GM23338 (cell line): ENCODE results near the gene KRTAP4-6. TPM values are rescaled to one million over a fixed set of nuclear protein-coding genes. Genes with fewer than 3 reads are reported as not detected.

Source experiments
- ATAC-seq: fragments of 200-7000 bp; cut with Tn5 transposase; 3 replicates; pipeline ENCODE4 v1.9.1; 2020
- DNase-seq: peaks from one replicate; pipeline ENCODE4 v3.0.0-alpha.2; 2015; ENCODE audit warnings: low spot score
- H2AFZ ChIP-seq: fragments of 200-600 bp; sonication (generic); 2 replicates; pipeline ENCODE4 v1.8.0; 2016; ENCODE audit warnings: antibody characterized with exemption, mild to moderate bottlenecking, moderate library complexity
- H3F3A ChIP-seq: fragments of 200-600 bp; sonication (generic); replicated peaks from 2 replicates; pipeline ENCODE4 v1.8.0; 2017; ENCODE audit warnings: antibody characterized with exemption, mixed run types, low read depth
- H3K27ac ChIP-seq: fragments of 200-600 bp; sonication (generic); 2 replicates; pipeline ENCODE4 v1.6.1; 2016; ENCODE audit warnings: low read depth
- H3K27me3 ChIP-seq: fragments of 200-600 bp; sonication (generic); 2 replicates; pipeline ENCODE4 v1.8.0; 2016; ENCODE audit warnings: mild to moderate bottlenecking, mixed run types, moderate library complexity; ENCODE audit not compliant: insufficient read depth
- H3K36me3 ChIP-seq: fragments of 200-600 bp; sonication (generic); 2 replicates; pipeline ENCODE4 v1.8.0; 2016; ENCODE audit warnings: mild to moderate bottlenecking; ENCODE audit not compliant: insufficient read depth
- H3K4me1 ChIP-seq: fragments of 200-600 bp; sonication (generic); 2 replicates; pipeline ENCODE4 v1.8.0; 2016; ENCODE audit warnings: mild to moderate bottlenecking, moderate library complexity; ENCODE audit not compliant: insufficient read depth
- H3K4me2 ChIP-seq: fragments of 200-600 bp; sonication (generic); 2 replicates; pipeline ENCODE4 v1.7.1; 2017; ENCODE audit warnings: mixed run types
- H3K4me3 ChIP-seq: fragments of 200-600 bp; sonication (generic); 2 replicates; pipeline ENCODE4 v1.6.1; 2016; ENCODE audit warnings: mixed run types
- H3K79me2 ChIP-seq: fragments of 200-600 bp; sonication (generic); replicated peaks from 2 replicates; pipeline ENCODE4 v1.8.0; 2017; ENCODE audit warnings: mild to moderate bottlenecking; ENCODE audit not compliant: insufficient read depth
- H3K9me2 ChIP-seq: fragments of 200-600 bp; sonication (generic); 2 replicates; pipeline ENCODE4 v1.8.0; 2017; ENCODE audit not compliant: insufficient read depth
- H4K20me1 ChIP-seq: fragments of 200-600 bp; sonication (generic); replicated peaks from 2 replicates; pipeline ENCODE4 v1.8.0; 2017; ENCODE audit warnings: mild to moderate bottlenecking; ENCODE audit not compliant: insufficient read depth
- H3K27ac Mint-ChIP-seq: 2 replicates; pipeline ENCODE4 v1.8.0; 2020; ENCODE audit warnings: inconsistent platforms, mild to moderate bottlenecking, moderate library complexity, mixed read lengths
- H3K27me3 Mint-ChIP-seq: 3 replicates; pipeline ENCODE4 v1.8.0; 2022; ENCODE audit warnings: low read depth, mild to moderate bottlenecking, moderate library complexity, mixed read lengths, inconsistent platforms; ENCODE audit not compliant: insufficient read depth, poor library complexity
- H3K36me3 Mint-ChIP-seq: 3 replicates; pipeline ENCODE4 v1.8.0; 2021; ENCODE audit warnings: low read depth, mild to moderate bottlenecking, inconsistent platforms, moderate library complexity, mixed read lengths
- H3K4me1 Mint-ChIP-seq: 3 replicates; pipeline ENCODE4 v1.8.0; 2020; ENCODE audit warnings: mild to moderate bottlenecking, inconsistent platforms, mixed read lengths
- H3K4me3 Mint-ChIP-seq: 3 replicates; pipeline ENCODE4 v1.8.0; 2021; ENCODE audit warnings: moderate library complexity, mild to moderate bottlenecking, inconsistent platforms, mixed read lengths
- H3K9me3 Mint-ChIP-seq: 3 replicates; pipeline ENCODE4 v1.8.0; 2020; ENCODE audit warnings: moderate library complexity, mild to moderate bottlenecking, inconsistent platforms, mixed read lengths
- CREB1 ChIP-seq: fragments of 250-450 bp; sonication (Bioruptor Pico); IDR thresholded peaks from 2 replicates; pipeline ENCODE4 v1.5.0; 2020; ENCODE audit warnings: low read depth, mild to moderate bottlenecking, moderate library complexity
- EZH2 ChIP-seq: fragments of 200-600 bp; sonication (generic); IDR thresholded peaks from one replicate; pipeline ENCODE4 v1.8.0; 2017; ENCODE audit warnings: antibody characterized with exemption, mild to moderate bottlenecking, low read depth; ENCODE audit not compliant: unreplicated experiment
- EZH2phosphoT487 ChIP-seq: fragments of 200-600 bp; sonication (generic); IDR thresholded peaks from one replicate; pipeline ENCODE4 v1.8.1; 2018; ENCODE audit warnings: antibody characterized with exemption; ENCODE audit not compliant: unreplicated experiment
- JUNB ChIP-seq: IDR thresholded peaks from one replicate; pipeline ENCODE4 v1.6.1; 2016; ENCODE audit warnings: antibody characterized with exemption; ENCODE audit not compliant: unreplicated experiment
- NANOG ChIP-seq: IDR thresholded peaks from 2 replicates; pipeline ENCODE4 v1.6.1; 2016; ENCODE audit warnings: antibody characterized with exemption, borderline replicate concordance
- POLR2AphosphoS5 ChIP-seq: IDR thresholded peaks from 2 replicates; pipeline ENCODE4 v1.6.1; 2016; ENCODE audit warnings: antibody characterized with exemption, low read depth
- STAT1 ChIP-seq: IDR thresholded peaks from one replicate; pipeline ENCODE4 v1.6.1; 2016; ENCODE audit warnings: antibody characterized with exemption; ENCODE audit not compliant: unreplicated experiment
- ZNF114 ChIP-seq: fragments of 250-450 bp; sonication (Bioruptor Pico); IDR thresholded peaks from 2 replicates; pipeline ENCODE4 v1.5.0; 2020; ENCODE audit warnings: mild to moderate bottlenecking, moderate library complexity
- ZNF331 ChIP-seq: fragments of 250-450 bp; sonication (Bioruptor Pico); IDR thresholded peaks from 2 replicates; pipeline ENCODE4 v1.5.0; 2020; ENCODE audit warnings: low read depth, mild to moderate bottlenecking, moderate library complexity
- polyA plus RNA-seq: library from polyadenylated mRNA; unstranded; fragments of >200 nt; fragmentation: Nextera tagmentation; extraction: Ambion mirVana; gene quantifications from 2 replicates; pipeline ENCODE4 v1.2.1, GENCODE V29; 2016
- total RNA-seq: library from RNA; depleted of rRNA; stranded (reverse); fragments of >200 nt; shearing (Covaris generic); gene quantifications from 2 replicates; pipeline ENCODE4 v1.2.3, GENCODE V29; 2014
- TF ChIP-seq, protein P1 (sequence below): fragments of 250-450 bp; sonication (Bioruptor Pico); IDR thresholded peaks from 2 replicates; pipeline ENCODE4 v1.5.0; 2020; ENCODE audit warnings: mild to moderate bottlenecking, moderate library complexity
- TF ChIP-seq, protein P2 (sequence below): IDR thresholded peaks from 2 replicates; pipeline ENCODE4 v1.6.1; 2016; ENCODE audit warnings: antibody characterized with exemption
- TF ChIP-seq, protein P3 (sequence below), 2 experiments: fragments of 200-600 bp in 1 of 2; sonication (generic) in 1 of 2; conservative IDR thresholded peaks; 2 replicates each; pipeline versions ENCODE4 v1.5.1 to v1.6.1; 2016 to 2017; ENCODE audit warnings: antibody characterized with exemption in 2 of 2, low read depth in 2 of 2, mild to moderate bottlenecking in 2 of 2, moderate library complexity in 1 of 2
- TF ChIP-seq, protein P4 (sequence below): IDR thresholded peaks from one replicate; pipeline ENCODE4 v1.6.1; 2018; ENCODE audit warnings: antibody characterized with exemption; ENCODE audit not compliant: unreplicated experiment

Gene KRTAP4-6
- total and polyA plus RNA-seq, 2 experiments from 2014 or later, result not detected

DNA sequence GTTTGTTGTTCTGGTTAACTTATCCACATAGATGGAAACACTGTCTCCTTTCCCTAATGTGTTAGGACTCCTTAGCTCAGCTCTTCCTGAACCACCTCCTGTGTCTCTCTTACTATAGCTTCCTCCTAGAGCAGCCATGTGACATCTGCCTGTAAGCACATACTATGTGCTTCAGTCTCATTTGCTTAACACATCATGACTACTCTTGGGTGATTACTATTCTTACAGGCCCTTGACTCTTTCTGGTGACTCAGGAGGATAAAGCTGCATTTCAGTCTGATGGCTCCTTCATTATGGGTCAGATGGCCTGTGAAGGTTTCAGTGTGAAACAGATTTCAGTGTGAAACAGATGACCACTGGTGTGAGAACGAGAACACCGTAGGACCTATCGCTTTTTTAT, 38.0 kb upstream of the KRTAP4-6 start:
- Histone ChIP-seq H3K4me2 (no peak overlapping the region), H3K27ac (no peak overlapping the region), H3K79me2 (no peaks in the 10 kb centered on the region), H2AFZ (no peak overlapping the region), H4K20me1 (no peaks in the 10 kb centered on the region; the same call in 1 of the 2 replicates), H3K4me3 (no peak overlapping the region), H3K27me3 (no peaks in the 10 kb centered on the region), H3K4me1 (no peaks in the 10 kb centered on the region), H3K9me2 (no peaks in the 10 kb centered on the region), H3K36me3 (no peaks in the 10 kb centered on the region), H3F3A (no peaks in the 10 kb centered on the region)
- H3K27ac Mint-ChIP-seq, result no peak overlapping the region
- no peaks in the 10 kb centered on the region for H3K9me3 Mint-ChIP-seq
- no peaks in the 10 kb centered on the region for H3K4me1 Mint-ChIP-seq
- DNase-seq (no peak), ATAC-seq (no peak)
- H3K27me3 Mint-ChIP-seq, result peaks cover 5% of the 10 kb centered on the region
- no peak overlapping the region for H3K4me3 Mint-ChIP-seq
- TF ChIP-seq, protein P1, sequence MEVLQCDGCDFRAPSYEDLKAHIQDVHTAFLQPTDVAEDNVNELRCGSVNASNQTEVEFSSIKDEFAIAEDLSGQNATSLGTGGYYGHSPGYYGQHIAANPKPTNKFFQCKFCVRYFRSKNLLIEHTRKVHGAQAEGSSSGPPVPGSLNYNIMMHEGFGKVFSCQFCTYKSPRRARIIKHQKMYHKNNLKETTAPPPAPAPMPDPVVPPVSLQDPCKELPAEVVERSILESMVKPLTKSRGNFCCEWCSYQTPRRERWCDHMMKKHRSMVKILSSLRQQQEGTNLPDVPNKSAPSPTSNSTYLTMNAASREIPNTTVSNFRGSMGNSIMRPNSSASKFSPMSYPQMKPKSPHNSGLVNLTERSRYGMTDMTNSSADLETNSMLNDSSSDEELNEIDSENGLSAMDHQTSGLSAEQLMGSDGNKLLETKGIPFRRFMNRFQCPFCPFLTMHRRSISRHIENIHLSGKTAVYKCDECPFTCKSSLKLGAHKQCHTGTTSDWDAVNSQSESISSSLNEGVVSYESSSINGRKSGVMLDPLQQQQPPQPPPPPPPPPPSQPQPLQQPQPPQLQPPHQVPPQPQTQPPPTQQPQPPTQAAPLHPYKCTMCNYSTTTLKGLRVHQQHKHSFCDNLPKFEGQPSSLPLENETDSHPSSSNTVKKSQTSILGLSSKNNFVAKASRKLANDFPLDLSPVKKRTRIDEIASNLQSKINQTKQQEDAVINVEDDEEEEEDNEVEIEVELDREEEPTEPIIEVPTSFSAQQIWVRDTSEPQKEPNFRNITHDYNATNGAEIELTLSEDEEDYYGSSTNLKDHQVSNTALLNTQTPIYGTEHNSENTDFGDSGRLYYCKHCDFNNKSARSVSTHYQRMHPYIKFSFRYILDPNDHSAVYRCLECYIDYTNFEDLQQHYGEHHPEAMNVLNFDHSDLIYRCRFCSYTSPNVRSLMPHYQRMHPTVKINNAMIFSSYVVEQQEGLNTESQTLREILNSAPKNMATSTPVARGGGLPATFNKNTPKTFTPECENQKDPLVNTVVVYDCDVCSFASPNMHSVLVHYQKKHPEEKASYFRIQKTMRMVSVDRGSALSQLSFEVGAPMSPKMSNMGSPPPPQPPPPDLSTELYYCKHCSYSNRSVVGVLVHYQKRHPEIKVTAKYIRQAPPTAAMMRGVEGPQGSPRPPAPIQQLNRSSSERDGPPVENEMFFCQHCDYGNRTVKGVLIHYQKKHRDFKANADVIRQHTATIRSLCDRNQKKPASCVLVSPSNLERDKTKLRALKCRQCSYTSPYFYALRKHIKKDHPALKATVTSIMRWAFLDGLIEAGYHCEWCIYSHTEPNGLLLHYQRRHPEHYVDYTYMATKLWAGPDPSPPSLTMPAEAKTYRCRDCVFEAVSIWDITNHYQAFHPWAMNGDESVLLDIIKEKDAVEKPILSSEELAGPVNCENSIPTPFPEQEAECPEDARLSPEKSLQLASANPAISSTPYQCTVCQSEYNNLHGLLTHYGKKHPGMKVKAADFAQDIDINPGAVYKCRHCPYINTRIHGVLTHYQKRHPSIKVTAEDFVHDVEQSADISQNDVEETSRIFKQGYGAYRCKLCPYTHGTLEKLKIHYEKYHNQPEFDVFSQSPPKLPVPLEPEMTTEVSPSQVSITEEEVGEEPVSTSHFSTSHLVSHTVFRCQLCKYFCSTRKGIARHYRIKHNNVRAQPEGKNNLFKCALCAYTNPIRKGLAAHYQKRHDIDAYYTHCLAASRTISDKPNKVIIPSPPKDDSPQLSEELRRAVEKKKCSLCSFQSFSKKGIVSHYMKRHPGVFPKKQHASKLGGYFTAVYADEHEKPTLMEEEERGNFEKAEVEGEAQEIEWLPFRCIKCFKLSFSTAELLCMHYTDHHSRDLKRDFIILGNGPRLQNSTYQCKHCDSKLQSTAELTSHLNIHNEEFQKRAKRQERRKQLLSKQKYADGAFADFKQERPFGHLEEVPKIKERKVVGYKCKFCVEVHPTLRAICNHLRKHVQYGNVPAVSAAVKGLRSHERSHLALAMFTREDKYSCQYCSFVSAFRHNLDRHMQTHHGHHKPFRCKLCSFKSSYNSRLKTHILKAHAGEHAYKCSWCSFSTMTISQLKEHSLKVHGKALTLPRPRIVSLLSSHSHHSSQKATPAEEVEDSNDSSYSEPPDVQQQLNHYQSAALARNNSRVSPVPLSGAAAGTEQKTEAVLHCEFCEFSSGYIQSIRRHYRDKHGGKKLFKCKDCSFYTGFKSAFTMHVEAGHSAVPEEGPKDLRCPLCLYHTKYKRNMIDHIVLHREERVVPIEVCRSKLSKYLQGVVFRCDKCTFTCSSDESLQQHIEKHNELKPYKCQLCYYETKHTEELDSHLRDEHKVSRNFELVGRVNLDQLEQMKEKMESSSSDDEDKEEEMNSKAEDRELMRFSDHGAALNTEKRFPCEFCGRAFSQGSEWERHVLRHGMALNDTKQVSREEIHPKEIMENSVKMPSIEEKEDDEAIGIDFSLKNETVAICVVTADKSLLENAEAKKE, result no peak
- no peak for TF ChIP-seq ZNF114 (CRISPR knock-in tag)
- TF ChIP-seq NANOG, result no peak
- TF ChIP-seq EZH2phosphoT487, result no peak
- no peak for TF ChIP-seq EZH2
- TF ChIP-seq STAT1, result no peak
- no peak for TF ChIP-seq POLR2AphosphoS5
- TF ChIP-seq, protein P2, sequence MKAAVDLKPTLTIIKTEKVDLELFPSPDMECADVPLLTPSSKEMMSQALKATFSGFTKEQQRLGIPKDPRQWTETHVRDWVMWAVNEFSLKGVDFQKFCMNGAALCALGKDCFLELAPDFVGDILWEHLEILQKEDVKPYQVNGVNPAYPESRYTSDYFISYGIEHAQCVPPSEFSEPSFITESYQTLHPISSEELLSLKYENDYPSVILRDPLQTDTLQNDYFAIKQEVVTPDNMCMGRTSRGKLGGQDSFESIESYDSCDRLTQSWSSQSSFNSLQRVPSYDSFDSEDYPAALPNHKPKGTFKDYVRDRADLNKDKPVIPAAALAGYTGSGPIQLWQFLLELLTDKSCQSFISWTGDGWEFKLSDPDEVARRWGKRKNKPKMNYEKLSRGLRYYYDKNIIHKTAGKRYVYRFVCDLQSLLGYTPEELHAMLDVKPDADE, result no peak
- TF ChIP-seq, protein P3, sequence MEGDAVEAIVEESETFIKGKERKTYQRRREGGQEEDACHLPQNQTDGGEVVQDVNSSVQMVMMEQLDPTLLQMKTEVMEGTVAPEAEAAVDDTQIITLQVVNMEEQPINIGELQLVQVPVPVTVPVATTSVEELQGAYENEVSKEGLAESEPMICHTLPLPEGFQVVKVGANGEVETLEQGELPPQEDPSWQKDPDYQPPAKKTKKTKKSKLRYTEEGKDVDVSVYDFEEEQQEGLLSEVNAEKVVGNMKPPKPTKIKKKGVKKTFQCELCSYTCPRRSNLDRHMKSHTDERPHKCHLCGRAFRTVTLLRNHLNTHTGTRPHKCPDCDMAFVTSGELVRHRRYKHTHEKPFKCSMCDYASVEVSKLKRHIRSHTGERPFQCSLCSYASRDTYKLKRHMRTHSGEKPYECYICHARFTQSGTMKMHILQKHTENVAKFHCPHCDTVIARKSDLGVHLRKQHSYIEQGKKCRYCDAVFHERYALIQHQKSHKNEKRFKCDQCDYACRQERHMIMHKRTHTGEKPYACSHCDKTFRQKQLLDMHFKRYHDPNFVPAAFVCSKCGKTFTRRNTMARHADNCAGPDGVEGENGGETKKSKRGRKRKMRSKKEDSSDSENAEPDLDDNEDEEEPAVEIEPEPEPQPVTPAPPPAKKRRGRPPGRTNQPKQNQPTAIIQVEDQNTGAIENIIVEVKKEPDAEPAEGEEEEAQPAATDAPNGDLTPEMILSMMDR (conservative IDR thresholded peaks at IDR 0.05; ENCODE audit: low read depth in 2 of 2), result no peak
- TF ChIP-seq, protein P4, sequence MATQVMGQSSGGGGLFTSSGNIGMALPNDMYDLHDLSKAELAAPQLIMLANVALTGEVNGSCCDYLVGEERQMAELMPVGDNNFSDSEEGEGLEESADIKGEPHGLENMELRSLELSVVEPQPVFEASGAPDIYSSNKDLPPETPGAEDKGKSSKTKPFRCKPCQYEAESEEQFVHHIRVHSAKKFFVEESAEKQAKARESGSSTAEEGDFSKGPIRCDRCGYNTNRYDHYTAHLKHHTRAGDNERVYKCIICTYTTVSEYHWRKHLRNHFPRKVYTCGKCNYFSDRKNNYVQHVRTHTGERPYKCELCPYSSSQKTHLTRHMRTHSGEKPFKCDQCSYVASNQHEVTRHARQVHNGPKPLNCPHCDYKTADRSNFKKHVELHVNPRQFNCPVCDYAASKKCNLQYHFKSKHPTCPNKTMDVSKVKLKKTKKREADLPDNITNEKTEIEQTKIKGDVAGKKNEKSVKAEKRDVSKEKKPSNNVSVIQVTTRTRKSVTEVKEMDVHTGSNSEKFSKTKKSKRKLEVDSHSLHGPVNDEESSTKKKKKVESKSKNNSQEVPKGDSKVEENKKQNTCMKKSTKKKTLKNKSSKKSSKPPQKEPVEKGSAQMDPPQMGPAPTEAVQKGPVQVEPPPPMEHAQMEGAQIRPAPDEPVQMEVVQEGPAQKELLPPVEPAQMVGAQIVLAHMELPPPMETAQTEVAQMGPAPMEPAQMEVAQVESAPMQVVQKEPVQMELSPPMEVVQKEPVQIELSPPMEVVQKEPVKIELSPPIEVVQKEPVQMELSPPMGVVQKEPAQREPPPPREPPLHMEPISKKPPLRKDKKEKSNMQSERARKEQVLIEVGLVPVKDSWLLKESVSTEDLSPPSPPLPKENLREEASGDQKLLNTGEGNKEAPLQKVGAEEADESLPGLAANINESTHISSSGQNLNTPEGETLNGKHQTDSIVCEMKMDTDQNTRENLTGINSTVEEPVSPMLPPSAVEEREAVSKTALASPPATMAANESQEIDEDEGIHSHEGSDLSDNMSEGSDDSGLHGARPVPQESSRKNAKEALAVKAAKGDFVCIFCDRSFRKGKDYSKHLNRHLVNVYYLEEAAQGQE, result no peak
- TF ChIP-seq ZNF331 (CRISPR knock-in tag), result no peak
- TF ChIP-seq JUNB, result no peak
- TF ChIP-seq CREB1 (CRISPR knock-in tag), result no peak
- no peaks in the 10 kb centered on the region for H3K36me3 Mint-ChIP-seq
